ENCODE results near the gene ACOT12.
"Not testable (repeated sequence)": the region's sequence is repeated elsewhere in the genome, so short reads cannot be mapped to it uniquely, and the experiment has no call there.

ACOT12 gene

DNA sequence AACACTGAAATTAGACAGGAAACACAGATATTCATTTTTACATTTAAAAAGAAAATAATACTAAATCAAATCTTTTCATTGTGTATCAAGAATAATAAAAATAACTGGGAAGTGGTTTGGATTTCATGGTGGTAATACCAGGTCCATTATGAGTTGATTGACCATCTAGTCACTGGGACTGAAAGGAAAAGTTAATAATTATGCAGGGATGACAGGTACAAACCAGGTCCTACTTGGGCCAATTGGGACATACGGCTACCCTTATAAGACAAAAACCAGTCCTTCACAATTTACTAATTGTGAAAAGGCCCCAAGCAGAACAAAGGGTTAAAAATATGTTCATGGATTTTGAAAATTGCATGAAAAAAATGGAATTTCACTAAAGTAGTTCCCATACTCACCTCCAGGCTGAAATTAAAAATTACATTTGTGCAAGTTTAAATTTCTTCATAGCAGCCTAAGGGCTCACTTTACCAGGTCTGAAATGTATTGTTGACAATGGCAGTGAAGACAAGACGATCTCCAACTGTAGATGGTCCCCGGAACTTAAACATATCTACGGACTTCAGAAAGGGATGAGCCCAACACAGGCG lies 48.4 kb downstream of the ACOT12 start:
- no peak for DNase-seq

- DNase-seq = no peak
Observed at GRCh38 chr5:81344736-81345135, 49.2 kb downstream of the ACOT12 start.

DNA sequence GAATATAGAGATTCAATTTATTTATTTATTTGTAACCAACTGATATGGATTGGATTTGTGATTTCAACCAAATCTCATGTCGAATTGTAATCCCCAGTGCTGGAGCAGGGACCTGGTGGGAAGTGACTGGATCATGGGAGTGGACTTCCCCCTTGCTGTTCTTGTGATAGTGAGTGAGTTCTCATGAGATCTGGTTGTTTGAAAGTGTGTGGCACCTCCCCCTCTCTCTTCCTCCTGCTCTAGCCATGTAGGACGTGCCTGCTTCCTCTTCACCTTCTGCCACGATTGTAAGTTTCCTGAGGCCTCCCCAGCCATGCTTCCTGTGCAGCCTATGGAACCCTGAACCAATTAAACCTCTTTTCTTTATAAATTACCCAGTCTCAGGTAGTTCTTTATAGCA lies 55.7 kb downstream of the ACOT12 start:
- not testable (repeated sequence) for DNase-seq

DNA sequence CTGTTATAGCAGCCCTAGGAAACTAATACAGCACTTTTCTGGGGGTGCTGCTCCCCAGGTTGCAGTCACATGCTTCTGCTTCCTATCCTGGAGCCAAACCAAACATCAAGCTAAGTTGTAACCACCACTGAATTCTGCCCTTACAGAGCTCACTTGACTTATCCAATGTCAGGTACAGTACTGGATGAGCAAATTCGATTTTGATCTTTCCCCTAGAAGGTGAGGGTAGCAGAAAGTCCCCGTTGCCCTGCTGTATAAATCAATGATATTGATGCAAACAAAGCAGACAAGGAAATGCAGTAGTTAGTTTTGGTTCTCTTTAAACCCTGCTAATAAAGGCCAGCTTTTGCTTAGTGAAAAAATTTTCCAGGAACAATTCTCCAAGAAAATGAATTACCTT lies 56.1 kb downstream of the ACOT12 start:
- no peak for DNase-seq

GRCh38 chr5:81336556-81336955 lies 57.4 kb downstream of the ACOT12 start:
- no peak for DNase-seq

DNA sequence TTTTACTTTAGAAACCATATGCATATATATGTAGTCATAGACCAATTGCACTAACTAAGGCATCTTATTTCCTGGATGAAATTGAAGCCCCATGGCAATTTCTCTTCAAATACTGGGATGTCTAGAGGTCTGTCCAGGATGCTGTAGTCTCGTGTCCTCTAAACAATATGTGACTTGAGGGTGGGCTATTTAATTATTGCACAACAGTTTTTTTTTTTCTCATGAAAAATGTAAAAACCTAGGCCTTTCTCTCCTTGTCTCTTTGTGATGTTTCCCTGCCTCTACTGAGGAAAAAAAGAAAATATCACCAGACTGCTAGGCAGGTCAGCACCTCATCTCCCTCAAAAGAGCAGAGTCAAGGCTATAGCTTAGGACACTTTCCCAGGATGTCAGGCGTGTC lies 58.0 kb downstream of the ACOT12 start:
- no peak for DNase-seq

DNA sequence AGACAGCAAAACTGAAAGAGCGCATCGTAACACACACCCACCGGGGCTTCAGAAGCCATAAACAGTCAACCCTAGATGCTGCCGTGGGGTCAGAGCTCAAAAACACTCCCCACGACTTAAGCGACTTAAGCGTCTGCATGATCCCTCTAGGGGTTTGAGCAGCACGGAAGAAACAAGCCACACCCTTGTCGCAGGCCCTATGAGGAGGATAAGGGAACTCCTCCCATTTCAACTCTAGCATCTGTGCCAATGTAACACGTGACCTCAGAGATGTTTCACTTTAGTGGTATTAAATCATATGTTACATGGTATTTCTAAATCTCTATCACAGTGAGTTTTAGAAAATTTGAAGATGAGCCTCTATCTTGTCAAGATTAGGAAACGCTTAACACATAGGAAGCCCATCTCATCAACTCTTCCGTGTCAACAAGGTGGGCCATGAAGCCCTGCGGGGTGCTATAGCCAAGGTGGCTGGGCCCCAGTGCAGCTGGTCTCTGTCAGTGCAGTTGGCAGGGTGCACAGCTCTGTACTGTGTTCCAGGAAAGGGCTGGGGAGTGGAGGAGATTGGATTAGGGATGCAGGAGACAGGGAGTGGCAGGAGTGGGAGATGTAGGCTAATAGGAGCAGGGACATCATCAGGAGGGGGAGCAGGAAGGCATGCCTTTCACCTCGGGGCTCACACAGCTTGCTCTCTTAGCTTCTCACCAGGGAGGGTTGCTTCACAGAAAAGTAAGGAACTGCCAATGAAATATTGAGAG lies 59.5 kb downstream of the ACOT12 start:
- no peak for DNase-seq

GRCh38 chr5:81326554-81326953 lies 67.4 kb downstream of the ACOT12 start:
- no peak for DNase-seq

- no peak for DNase-seq
Observed at GRCh38 chr5:81317536-81317935, 76.4 kb downstream of the ACOT12 start.

GRCh38 chr5:81316571-81316970 lies 77.4 kb downstream of the ACOT12 start:
- DNase-seq = no peak

- no peak for DNase-seq
Observed at GRCh38 chr5:81315830-81316229, 78.1 kb downstream of the ACOT12 start.

- DNase-seq = no peak
Observed at GRCh38 chr5:81315336-81315735, 78.6 kb downstream of the ACOT12 start.

- no peak for DNase-seq
Observed at GRCh38 chr5:81314581-81314980, 79.4 kb downstream of the ACOT12 start.

GRCh38 chr5:81313686-81314085 lies 80.2 kb downstream of the ACOT12 start:
- DNase-seq = no peak

DNA sequence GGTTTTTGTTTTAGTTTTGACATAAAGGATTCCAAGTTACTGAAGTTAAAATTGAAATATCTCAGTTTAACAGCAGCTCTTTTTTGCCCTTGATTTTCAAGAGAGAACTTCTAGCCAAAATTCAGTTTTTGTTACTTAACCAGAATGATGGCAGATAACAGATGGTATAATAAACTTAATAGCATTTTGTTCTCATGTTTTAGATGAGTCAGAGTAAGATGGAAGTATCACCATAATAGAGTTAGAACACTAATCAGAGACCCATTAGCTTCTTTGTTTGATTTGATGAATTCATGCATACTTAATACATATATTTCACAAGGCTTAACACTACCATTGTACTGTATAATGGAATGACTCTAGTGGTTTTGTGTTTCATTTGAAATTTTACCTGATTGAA lies 80.7 kb downstream of the ACOT12 start:
- DNase-seq = no peak

- no peak for DNase-seq
Observed at GRCh38 chr5:81310402-81311063, 83.4 kb downstream of the ACOT12 start.

GRCh38 chr5:81308836-81309235 lies 85.1 kb downstream of the ACOT12 start:
- no peak for DNase-seq

- DNase-seq = no peak
Observed at GRCh38 chr5:81305785-81306184, 88.1 kb downstream of the ACOT12 start.

DNA sequence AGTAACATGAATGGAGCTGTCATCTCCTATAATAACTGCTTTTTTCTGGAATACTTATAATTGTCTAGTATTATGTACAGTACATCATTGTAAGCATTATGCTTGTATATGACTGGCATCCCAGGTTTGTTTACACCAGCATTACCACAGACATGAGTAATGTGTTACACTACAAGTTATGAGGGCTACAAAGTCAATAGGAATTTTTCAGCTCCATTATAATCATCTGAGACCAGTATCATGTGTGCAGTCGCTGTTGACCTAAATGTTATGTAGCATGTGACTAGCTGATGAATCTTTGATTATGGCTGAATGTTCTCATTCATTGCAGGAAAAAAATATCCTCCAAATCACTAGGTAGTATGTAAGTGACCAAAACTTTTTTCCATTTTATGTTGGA lies 90.4 kb downstream of the ACOT12 start:
- DNase-seq = no peak

GRCh38 chr5:81302596-81302995 lies 91.3 kb downstream of the ACOT12 start:
- DNase-seq = no peak

DNA sequence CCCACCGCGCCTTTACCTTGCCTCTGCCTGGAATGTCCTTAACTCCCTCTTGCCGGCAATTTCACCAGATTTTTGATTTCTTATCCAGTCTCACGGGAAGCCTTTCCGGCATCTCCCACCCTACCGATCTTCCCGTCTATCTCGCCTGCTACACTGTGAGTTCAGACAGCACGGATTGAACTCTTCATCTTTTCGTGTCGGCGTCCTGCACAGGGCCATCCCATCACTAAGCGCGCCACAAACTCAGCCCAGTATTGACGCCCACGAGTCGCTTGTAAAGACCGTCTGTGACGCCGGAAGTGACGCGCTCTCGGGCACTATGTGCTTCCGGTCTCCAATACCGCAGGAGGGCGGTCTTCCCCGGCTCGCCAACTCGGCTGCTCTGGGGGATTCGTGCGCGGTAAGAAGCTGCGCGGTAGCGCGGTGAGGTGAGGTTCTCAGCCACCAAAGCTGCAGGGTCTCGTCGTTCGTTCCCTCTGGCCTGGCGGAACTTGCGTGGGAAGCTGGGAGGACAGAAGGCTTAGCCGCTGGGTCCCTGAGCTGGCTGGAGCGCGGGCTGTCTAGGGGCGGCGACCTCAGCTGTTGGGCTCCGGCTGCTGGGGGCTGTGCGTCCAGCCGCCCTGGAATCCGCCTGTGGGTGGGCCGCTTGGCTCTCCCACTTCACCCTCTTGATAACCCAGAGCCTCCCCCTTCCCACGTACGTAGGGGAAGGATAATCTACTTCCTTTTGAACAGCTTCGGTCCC lies 92.5 kb downstream of the ACOT12 start, which contains the start of gene ZCCHC9:
ZCCHC9 (plus strand) TSS at position 317 of the 745 bp plus-strand sequence. CDS start 3,171 bp downstream, outside the sequence.
- peak; percentile 36 to 94 (median 85) for DNase-seq

GRCh38 chr5:81300921-81301270 lies 93.0 kb downstream of the ACOT12 start:
- no peak for DNase-seq

Data from amygdala (tissue), 56 donors.